GM21737 (cell line): ENCODE results near the gene AIG1.
"Not testable (repeated sequence)": the region's sequence is repeated elsewhere in the genome, so short reads cannot be mapped to it uniquely, and the experiment has no call there.

ENCODE experiments used
- ATAC-seq: cut with Tn5 transposase; IDR thresholded peaks from one replicate; pipeline ENCODE4 v1.9.1; 2021; ENCODE audit warnings: mild to moderate bottlenecking, moderate library complexity; ENCODE audit not compliant: unreplicated experiment

The AIG1 gene

GRCh38 chr6:143055891-143056290, 4.8 kb upstream of the AIG1 start:
- ATAC-seq, result no peak

DNA sequence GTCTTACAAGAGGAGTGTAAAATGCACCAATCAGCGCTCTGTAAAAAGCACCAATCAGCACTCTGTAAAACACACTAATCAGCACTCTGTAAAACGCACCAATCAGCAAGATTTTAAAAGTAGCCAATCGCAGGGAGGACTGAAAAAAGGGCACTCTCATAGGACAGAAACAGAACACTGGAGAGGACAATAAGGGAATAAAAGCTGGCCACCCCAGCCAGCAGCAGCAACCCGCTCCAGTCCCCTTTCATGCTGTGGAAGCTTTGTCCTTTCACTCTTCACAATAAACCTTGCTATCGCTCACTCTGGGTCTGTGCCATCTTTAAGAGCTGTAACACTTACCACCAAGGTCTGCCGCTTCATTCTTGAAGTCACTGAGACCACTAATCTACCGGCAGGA, 1.7 kb upstream of the AIG1 start:
- ATAC-seq, result no peak

- ATAC-seq, result no peak
Measured at GRCh38 chr6:143059663-143060353, 881 bp upstream of the AIG1 start.

- ATAC-seq, result peak; percentile 62
Measured at GRCh38 chr6:143060354-143060805, 309 bp upstream of the AIG1 start.

GRCh38 chr6:143061597-143062385, 1.1 kb downstream of the AIG1 start:
- ATAC-seq, result no peak

DNA sequence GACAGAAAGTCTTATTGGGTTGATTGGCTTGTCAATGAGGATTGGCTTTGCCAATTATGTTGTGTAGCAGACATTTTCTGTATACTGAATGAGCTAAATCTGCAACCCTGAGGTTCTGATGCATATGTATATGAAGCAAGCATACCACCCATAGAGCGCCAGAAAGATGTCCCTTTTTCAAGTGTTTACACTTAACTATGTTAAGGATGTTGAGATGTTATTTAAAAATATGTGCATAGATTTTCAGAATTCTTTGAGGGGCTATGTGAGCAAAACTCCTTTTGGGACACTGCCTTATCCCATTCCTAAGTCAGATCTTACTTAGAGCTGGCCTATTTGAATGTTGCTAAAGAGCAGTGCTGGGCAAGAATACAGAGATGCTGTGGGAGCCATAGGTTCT, 1.9 kb downstream of the AIG1 start:
- no peak for ATAC-seq

GRCh38 chr6:143063631-143064030, 2.9 kb downstream of the AIG1 start:
- no peak for ATAC-seq

- no peak for ATAC-seq
Measured at GRCh38 chr6:143064271-143064670, 3.6 kb downstream of the AIG1 start.

GRCh38 chr6:143064951-143065683, 4.4 kb downstream of the AIG1 start:
- no peak for ATAC-seq

DNA sequence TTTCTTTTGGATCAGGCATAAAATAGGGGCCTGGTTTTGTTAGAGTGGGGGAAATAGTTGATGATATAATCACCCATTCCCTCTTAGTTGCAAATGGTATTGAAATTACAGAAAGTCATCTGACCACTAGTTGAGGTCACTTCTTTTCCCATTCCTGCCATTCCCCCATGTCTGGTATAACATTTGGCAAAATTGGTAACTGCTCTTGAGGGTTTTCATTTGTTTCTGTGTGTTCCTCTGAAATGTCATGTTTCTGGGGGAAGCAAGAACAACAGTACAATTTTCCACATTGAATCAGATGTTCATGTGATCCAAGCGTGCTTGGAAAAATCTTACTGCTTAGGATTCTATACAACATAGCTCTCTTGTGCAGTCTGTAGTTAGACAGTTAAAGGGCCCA, 7.3 kb downstream of the AIG1 start:
- ATAC-seq, result no peak

DNA sequence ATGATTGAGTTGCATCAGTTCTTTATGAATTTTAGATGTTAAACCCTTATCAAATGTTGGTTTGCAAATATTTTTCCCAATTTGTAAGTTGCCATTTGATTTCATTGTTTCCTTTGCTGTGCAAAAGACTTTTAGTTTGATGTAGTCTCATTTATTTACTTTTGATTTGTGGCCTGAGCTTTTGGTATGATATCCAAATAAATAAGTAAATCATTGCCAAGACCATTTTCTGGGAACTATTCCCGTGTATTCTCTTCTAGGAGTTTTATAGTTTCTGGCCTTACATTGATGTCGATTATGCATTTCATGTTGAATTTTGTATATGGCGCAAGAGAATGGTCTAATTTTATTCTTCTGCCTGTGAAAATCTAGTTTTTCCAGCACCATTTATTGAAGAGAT, 13.4 kb downstream of the AIG1 start:
- no peak for ATAC-seq

- ATAC-seq, result no peak
Measured at GRCh38 chr6:143074670-143075318, 14.1 kb downstream of the AIG1 start.

DNA sequence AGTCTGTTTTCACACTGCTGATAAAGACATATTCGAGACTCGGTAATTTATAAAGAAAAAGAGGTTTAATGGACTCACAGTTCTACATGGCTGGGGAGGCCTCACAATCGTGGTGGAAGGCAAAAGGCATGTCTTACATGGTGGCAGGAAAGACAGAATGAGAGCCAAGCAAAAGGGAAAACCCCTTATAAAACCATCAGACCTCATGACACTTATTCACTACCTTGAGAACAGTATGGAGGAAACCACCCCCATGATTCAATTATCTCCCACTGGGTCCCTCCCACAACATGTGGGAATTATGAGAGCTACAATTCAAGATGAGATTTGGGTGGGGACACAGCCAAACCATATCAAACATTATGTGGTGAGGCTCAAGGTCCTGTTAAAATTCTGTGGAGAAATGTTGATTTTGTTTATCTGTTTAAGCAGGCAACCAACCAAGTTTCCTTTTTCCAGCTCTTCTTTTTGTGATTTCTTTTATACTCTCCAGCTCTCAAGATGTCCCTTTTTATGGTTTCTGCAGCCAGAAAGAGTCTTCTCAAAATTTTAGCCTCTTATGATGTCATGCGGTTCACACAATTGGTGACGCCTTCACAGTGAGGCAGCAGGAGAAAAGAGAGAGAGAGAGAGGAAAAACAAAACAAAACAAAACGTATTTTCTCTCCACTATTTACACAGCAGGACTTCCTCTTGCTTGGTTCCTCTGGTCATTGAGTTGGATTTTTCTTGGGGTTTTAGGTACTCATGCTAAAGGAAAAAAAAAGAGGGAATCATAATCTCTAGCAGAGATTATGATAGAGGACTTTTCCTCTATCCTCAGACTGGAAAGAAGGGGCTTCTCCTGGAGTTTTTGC, 18.0 kb downstream of the AIG1 start:
- ATAC-seq, result no peak

DNA sequence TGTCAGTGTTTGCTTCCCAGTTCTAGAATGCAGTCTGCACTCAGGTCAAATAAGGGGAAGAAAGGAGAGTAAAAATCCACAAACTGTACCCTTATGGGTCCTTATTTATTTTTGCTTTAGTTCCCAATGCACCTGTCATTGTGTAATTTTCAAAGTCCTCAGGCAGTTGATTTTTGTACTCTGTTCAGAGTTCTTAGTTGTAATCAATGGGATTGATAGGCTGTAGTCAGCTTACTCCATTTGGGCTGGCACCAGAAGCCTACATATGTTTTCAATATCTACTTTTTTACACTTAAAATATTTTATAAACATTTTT, 18.6 kb downstream of the AIG1 start:
- ATAC-seq, result no peak

- not testable (repeated sequence) for ATAC-seq
Measured at GRCh38 chr6:143082274-143082673, 21.6 kb downstream of the AIG1 start.

DNA sequence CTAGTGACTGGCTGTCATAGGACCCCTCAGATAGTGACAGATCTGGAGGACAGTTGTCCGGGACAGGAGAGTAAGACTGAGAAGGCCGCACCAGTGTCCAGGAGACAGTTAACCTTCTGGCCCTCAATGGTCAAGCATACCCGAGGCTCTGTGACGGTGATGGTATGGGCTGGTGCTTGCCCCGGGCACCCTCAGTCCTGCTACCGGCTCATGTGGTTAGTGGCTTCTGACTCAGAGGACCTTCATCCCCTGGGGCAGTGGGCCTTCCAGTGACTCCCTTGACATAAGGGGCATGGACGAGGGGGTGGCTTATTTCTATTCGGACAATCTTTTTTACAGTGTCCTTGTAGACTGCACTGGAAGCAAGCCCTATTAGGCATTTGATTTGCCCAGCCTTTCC, 23.3 kb downstream of the AIG1 start:
- not testable (repeated sequence) for ATAC-seq

DNA sequence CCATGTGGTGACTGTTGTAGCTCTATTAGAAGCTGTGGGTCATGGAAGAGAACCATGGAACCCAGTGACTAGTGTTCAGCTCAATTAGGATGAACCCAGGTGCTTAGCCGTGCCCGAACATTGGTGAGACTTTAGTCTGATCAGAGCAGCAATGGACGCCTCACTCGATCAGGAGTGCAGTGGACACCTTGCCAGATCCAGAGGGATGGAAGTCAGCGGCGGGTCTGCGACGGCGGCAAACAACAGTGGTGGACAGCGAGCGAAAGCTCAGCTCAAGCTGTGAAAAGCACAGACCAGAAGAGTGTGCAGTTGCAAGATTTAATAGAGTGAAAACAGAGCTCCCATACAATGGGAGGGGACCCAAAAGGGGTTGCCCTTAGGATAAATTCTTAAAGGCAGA, 26.6 kb downstream of the AIG1 start:
- not testable (repeated sequence) for ATAC-seq

DNA sequence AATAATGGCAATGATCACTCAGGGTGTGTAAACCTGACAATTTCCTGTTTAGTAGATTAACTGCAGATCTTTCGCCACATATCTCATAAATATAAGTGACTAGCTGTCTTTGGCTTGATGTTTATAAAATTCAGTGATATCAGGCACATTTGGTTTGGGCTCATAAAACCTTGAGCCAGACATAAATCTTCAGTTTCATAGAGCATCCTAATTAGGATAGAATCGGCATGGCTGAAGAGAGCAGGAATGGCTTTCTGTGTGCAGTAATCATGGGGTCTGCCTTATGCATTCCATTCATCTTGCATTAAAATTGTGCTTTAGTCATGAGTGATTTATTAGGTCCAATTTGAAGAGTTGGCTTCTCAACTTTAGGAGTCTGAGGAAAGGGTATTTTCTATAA, 27.2 kb downstream of the AIG1 start:
- ATAC-seq, result no peak

GRCh38 chr6:143090314-143091044, 29.8 kb downstream of the AIG1 start:
- ATAC-seq, result no peak

DNA sequence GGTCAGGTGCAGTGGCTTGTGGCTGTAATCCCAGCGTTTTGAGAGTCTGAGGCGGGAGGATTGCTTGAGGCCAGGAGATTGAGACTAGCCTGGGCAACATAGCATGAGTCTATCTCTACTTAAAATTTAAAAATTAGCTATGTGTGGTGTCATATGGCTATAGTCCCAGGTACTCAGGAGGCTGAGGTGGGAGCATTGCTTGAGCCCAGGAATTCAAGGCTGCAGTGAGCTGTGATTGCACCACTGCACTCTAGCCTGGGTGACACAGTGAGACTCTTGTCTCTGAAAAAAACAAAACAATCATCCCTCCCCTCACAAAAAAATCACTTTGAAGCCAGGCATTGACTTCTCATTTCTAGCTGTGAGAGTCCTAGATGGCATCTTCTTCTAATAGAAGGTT, 32.1 kb downstream of the AIG1 start:
- no peak for ATAC-seq
